GM12801 (cell line): Measurements from ENCODE around the gene KIAA0232.

Experiments
- TF ChIP-seq, protein P1 (sequence below): IDR thresholded peaks from one replicate; pipeline ENCODE4 v1.5.1; 2011; ENCODE audit warnings: control low read depth; ENCODE audit not compliant: insufficient read length; ENCODE audit errors: extremely low read depth

The KIAA0232 gene

GRCh38 chr4:6773616-6774540 is 8.6 kb upstream of the KIAA0232 start:
- TF ChIP-seq, protein P1, sequence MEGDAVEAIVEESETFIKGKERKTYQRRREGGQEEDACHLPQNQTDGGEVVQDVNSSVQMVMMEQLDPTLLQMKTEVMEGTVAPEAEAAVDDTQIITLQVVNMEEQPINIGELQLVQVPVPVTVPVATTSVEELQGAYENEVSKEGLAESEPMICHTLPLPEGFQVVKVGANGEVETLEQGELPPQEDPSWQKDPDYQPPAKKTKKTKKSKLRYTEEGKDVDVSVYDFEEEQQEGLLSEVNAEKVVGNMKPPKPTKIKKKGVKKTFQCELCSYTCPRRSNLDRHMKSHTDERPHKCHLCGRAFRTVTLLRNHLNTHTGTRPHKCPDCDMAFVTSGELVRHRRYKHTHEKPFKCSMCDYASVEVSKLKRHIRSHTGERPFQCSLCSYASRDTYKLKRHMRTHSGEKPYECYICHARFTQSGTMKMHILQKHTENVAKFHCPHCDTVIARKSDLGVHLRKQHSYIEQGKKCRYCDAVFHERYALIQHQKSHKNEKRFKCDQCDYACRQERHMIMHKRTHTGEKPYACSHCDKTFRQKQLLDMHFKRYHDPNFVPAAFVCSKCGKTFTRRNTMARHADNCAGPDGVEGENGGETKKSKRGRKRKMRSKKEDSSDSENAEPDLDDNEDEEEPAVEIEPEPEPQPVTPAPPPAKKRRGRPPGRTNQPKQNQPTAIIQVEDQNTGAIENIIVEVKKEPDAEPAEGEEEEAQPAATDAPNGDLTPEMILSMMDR = no peak

DNA sequence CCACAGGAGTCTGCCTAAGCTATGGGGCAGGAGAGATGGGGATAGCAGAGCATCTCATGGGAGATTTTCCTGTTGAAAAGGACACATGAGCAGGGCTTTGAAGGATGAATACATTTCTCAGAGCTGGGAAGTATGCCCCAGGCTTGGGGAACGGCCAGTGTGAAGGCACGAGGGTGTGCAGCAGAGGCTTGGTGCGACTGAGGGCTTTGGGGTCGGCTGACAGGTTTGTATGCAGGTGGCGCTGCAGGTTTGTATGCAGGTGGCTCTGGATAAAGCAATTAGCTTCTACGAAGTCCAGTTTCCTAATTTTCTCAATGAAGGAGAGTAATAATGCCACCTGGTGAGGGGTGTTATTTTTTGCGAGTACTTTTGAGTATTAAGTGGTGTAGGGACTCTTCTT is 6.8 kb upstream of the KIAA0232 start:
- TF ChIP-seq, protein P1 = no peak

DNA sequence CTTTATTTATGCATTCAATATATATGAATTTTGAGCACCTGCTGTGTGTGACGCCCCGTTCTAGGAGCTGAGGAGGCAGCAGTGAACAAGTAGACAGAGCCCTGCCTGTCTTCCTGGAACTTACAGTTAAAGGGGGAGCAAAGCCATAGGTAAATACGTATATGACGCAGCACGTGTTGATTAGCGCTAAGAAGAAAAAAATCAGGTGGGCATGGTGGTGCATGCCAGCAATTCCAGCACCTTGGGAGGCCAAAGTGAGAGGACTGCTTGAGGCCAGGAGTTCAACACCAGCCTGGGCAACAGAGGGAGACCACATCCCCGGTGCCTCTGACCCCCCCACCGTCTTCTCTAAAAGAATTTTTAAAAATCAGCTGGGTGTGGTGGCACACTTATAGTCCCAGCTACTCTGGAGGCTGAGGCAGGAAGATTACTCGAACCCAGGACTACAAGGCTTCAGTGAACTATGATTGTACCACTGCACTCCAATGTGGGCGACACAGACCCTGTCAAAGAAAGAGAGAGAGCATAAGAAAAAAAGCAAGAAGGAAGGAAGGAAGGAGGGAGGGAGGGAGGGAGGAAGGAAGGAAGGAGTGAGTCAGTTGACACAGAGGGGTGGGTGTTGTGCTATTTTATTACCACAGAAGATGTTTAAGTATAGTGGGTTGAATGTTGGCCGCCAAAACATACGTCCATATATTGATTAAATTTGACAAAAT is 5.4 kb upstream of the KIAA0232 start:
- TF ChIP-seq, protein P1 = no peak

DNA sequence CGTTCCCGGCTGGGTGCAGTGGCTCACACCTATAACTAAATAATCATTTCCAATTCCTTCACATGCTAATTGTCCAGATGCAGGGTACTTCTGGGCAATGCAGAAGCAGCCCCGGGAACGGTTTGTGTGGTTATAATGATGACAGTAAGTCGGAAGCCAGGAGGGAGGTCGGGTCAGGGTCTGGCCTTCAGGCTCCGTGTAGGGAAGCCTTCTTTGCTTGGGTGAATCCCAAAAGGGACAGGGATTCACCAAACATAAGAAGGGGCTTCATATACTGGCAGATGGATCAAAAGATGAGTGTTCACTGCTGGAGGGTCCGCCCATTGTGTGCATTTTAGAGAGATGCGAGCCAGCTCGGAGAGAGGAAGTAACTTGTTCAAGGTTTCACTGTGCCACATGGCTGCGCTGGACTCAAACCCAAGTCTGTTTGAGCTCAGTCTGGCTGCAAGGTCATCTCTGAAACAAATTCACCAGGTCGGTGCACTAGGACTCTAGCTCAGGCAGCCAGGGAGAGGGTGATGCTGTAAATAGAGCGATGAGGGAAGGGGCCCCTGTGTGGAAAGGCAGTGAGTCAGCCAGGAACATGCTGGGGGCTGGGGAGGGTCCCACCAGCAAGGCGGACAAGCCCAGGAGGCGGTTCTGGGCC is 4.8 kb upstream of the KIAA0232 start:
- TF ChIP-seq, protein P1 = no peak

DNA sequence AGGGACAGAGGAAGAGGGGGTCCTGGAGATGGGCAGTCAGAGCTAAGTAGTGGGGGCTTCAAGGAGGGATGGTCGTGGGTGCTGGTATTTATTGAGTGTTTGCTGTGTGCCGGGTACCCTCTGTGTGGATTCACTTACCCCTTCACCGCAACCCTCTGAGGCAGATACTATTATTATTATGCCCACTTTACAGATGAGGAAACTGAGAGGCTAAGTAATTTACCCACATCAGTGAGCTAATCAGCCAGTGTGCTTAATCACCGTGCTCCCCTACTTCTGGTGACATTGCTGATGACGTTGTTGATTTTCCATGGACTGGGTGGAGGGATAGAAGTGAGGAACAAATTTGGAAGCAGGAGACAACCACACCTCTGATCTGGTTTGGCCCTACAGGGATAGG is 4.1 kb upstream of the KIAA0232 start:
- TF ChIP-seq, protein P1 = no peak

GRCh38 chr4:6779667-6780565 is 2.6 kb upstream of the KIAA0232 start:
- TF ChIP-seq, protein P1 = no peak
